ENCODE results near the gene CRIM1.

CRIM1 gene

DNA sequence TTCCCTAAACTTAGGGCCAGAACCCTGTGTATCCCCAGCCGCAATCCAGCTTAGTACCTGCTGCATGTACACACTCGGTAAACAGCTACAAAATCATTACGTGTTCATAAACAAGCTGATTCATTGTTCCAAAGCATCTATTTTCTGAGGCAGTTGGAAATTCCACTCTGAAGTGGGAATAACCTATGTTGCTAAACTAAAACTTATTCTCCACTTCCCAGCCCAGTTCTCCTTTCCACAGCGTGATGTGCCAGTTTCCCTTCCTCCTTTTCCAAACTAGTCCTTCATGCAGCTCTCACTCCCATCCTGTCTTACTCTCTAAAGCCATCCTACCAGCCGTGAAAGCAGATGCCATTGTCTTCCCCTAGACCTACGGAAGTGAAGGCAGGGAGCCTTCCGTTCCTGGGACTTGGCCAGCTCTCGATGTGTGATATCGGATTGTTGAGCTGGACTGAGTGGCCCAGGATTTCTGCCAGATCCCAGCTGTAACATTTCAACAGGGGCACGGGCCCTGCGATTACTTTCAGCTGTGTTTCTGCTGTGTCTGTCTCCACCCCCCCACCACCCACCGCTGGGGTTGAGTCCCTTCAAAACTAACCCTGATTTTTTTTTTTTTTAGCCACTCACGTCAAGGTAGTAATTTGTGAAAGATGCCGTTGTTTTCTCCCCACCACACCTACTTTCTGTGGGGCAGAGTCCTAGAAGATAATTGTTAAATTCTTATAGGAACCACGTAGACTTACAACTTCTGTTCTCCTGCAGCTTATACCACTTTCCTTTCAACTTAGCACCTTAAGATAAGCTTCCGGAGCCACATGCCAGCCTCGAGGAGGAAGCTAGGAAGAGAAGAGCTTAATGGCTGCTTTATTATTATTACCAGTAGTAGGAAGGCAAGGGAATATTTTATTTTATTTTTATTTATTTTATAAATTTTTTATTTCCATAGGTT lies 100.9 kb downstream of the CRIM1 start:
- Histone ChIP-seq H3K27me3 (ENCODE audit: control insufficient read depth, insufficient read depth, low read length) (no peaks in the 10 kb centered on the region), H3K4me3 (ENCODE audit: low read depth, low read length) (no peak overlapping the region), H3K9me3 (ENCODE audit: control insufficient read depth, insufficient read depth, low read length) (no peaks in the 10 kb centered on the region), H3K27ac (ENCODE audit: low read depth, low read length) (no peak overlapping the region), H3K36me3 (ENCODE audit: control insufficient read depth, insufficient read depth, low read length) (peaks cover 3% of the 10 kb centered on the region; the same call in 1 of the 2 replicates), H3K4me1 (ENCODE audit: control insufficient read depth, insufficient read depth, low read length) (peaks cover 80% of the 10 kb centered on the region), H3K9ac (ENCODE audit: low read depth, low read length) (no peak overlapping the region)

- Histone ChIP-seq H3K9me3 (ENCODE audit: control insufficient read depth, insufficient read depth, low read length) (no peaks in the 10 kb centered on the region), H3K27ac (ENCODE audit: low read depth, low read length) (peak overlapping the region; percentile 96), H3K4me1 (ENCODE audit: control insufficient read depth, insufficient read depth, low read length) (peaks cover 87% of the 10 kb centered on the region), H3K4me3 (ENCODE audit: low read depth, low read length) (no peak overlapping the region), H3K36me3 (ENCODE audit: control insufficient read depth, insufficient read depth, low read length) (peaks cover 5% of the 10 kb centered on the region; the same call in 1 of the 2 replicates), H3K9ac (ENCODE audit: low read depth, low read length) (no peak overlapping the region), H3K27me3 (ENCODE audit: control insufficient read depth, insufficient read depth, low read length) (no peaks in the 10 kb centered on the region)
These were observed 102.5 kb downstream of the CRIM1 start for GRCh38 chr2:36458106-36458505.

DNA sequence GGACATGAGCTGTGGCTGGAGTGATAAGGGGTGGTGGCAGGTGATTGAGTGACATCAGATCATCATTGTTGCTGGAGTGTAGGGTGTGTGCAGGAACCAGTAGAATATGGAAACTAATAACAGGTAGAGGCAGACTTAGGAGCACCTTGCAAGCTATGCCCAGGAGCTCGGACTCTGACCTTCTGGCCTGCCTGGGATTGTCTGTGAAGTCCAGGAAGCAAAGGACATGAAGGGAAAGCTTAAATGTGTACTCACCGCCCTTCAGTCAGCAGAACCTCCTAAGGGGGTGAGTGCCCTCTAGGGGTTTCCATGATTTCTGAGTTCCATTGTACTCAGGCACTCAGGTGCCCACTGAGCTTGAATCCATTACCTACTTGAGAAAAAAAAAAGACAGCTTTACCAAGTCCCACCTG lies 104.2 kb downstream of the CRIM1 start:
- H3K9me3 ChIP-seq (ENCODE audit: control insufficient read depth, insufficient read depth, low read length) = no peaks in the 10 kb centered on the region
- no peak overlapping the region for H3K4me3 ChIP-seq (ENCODE audit: low read depth, low read length)
- H3K4me1 ChIP-seq (ENCODE audit: control insufficient read depth, insufficient read depth, low read length) = peaks cover 83% of the 10 kb centered on the region
- H3K9ac ChIP-seq (ENCODE audit: low read depth, low read length) = no peak overlapping the region; the same call in 1 of the 2 replicates
- no peaks in the 10 kb centered on the region for H3K27me3 ChIP-seq (ENCODE audit: control insufficient read depth, insufficient read depth, low read length)
- peaks cover 8% of the 10 kb centered on the region for H3K36me3 ChIP-seq (ENCODE audit: control insufficient read depth, insufficient read depth, low read length)
- H3K27ac ChIP-seq (ENCODE audit: low read depth, low read length) = peak overlapping the region; percentile 96

DNA sequence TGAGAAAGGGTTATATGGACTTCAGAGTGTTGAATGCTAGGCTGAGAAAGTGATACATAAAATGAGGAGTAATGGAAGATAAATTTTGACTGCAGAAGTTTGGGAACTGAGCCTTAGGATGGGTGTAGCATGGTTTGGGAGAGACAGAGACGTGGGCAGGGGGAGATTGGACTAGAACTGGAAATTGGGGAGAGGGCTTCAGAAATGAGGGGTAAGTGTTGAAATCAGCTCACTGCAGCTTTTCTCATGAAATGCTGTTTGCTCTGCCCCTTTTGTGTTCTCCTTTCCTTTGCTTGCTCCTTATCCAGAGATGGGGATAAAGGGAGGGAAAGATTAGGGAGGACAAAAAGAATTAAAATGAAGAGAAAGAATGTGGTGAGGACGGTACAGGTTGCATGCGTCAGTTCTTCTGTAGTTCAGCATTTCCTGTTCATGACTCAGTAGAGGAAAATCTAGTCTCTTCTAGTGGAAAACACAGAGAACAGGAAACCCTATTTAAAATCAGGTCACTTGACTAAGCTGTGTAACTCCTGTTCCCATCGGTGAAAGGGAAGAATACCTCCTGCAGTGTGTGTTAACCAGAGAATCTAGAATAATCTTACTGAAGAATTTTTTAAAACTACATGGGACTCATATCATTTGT lies 105.6 kb downstream of the CRIM1 start:
- H3K27me3 ChIP-seq (ENCODE audit: control insufficient read depth, insufficient read depth, low read length) = no peaks in the 10 kb centered on the region
- peaks cover 73% of the 10 kb centered on the region for H3K4me1 ChIP-seq (ENCODE audit: control insufficient read depth, insufficient read depth, low read length)
- H3K27ac ChIP-seq (ENCODE audit: low read depth, low read length) = peak overlapping the region; percentile 96
- peaks cover 17% of the 10 kb centered on the region for H3K36me3 ChIP-seq (ENCODE audit: control insufficient read depth, insufficient read depth, low read length)
- peak overlapping the region; percentile 70 for H3K9ac ChIP-seq (ENCODE audit: low read depth, low read length)
- no peaks in the 10 kb centered on the region for H3K9me3 ChIP-seq (ENCODE audit: control insufficient read depth, insufficient read depth, low read length)
- H3K4me3 ChIP-seq (ENCODE audit: low read depth, low read length) = peak overlapping the region; percentile 36; the same call in 1 of the 2 replicates

GRCh38 chr2:36462311-36462935 lies 106.8 kb downstream of the CRIM1 start:
- peak overlapping the region; percentile 96 for H3K27ac ChIP-seq (ENCODE audit: low read depth, low read length)
- peaks cover 63% of the 10 kb centered on the region for H3K4me1 ChIP-seq (ENCODE audit: control insufficient read depth, insufficient read depth, low read length)
- H3K9ac ChIP-seq (ENCODE audit: low read depth, low read length) = peak overlapping the region; percentile 38; the same call in 1 of the 2 replicates
- H3K9me3 ChIP-seq (ENCODE audit: control insufficient read depth, insufficient read depth, low read length) = no peaks in the 10 kb centered on the region
- no peak overlapping the region; the same call in 1 of the 2 replicates for H3K4me3 ChIP-seq (ENCODE audit: low read depth, low read length)
- H3K27me3 ChIP-seq (ENCODE audit: control insufficient read depth, insufficient read depth, low read length) = no peaks in the 10 kb centered on the region
- peaks cover 28% of the 10 kb centered on the region for H3K36me3 ChIP-seq (ENCODE audit: control insufficient read depth, insufficient read depth, low read length)

DNA sequence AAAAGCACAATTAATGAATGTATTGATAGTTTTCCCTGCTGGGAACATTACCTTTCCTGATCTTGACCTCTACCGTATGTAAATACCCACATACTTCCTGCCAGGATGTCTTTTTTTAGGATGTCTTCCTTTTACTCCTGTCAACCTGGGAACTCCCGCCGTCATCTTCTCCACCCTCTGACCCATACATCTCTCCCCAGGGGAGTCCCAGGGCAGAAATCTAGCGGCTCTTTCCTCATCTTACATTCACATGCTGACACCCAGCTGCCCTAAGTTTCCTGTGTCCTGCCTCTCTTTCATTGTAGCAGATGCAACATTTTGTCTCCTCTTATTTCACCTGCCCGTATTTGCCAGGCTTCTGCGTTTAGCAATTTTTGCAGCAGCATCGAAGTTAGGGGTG lies 107.8 kb downstream of the CRIM1 start:
- peaks cover 53% of the 10 kb centered on the region for H3K4me1 ChIP-seq (ENCODE audit: control insufficient read depth, insufficient read depth, low read length)

DNA sequence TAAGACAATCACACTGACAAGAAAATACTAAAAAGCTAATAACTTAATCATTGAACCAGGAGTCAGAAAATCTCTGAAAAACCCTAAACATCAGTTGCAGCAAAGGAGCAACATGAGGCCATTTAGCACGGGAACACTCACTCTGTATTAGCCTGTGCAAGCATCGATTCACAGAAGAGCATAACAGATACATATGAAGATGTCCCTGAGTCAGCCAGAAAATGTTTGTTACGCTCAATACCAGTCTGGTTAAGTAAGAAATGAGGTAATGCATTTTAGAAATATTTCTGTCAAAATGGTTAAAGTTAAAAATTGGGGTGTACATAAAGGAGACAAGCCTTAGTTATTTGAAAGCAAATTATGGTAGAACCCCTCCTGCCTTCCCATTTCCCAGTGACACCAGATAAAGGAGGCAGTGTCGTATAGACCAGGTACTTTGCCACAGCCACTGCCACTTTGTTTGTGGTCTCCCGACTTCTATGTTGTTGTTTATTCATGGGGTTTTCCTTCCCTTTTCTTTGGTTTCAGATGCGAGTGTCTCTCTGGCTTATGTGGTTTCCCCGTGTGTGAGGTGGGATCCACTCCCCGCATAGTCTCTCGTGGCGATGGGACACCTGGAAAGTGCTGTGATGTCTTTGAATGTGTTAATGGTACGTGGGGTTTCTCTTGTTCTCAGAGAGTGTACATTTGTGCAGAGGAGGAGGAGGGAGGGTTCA lies 108.6 kb downstream of the CRIM1 start:
- Histone ChIP-seq H3K4me3 (ENCODE audit: low read depth, low read length) (no peak overlapping the region), H3K9ac (ENCODE audit: low read depth, low read length) (no peak overlapping the region), H3K36me3 (ENCODE audit: control insufficient read depth, insufficient read depth, low read length) (peaks cover 35% of the 10 kb centered on the region), H3K9me3 (ENCODE audit: control insufficient read depth, insufficient read depth, low read length) (no peaks in the 10 kb centered on the region), H3K27me3 (ENCODE audit: control insufficient read depth, insufficient read depth, low read length) (no peaks in the 10 kb centered on the region), H3K4me1 (ENCODE audit: control insufficient read depth, insufficient read depth, low read length) (peaks cover 49% of the 10 kb centered on the region), H3K27ac (ENCODE audit: low read depth, low read length) (no peak overlapping the region)

More for the DNA sequence above, 107.8 kb downstream of the CRIM1 start:
- Histone ChIP-seq H3K4me3 (ENCODE audit: low read depth, low read length) (no peak overlapping the region), H3K27me3 (ENCODE audit: control insufficient read depth, insufficient read depth, low read length) (no peaks in the 10 kb centered on the region), H3K9ac (ENCODE audit: low read depth, low read length) (no peak overlapping the region), H3K9me3 (ENCODE audit: control insufficient read depth, insufficient read depth, low read length) (no peaks in the 10 kb centered on the region), H3K36me3 (ENCODE audit: control insufficient read depth, insufficient read depth, low read length) (peaks cover 32% of the 10 kb centered on the region), H3K27ac (ENCODE audit: low read depth, low read length) (no peak overlapping the region)

DNA sequence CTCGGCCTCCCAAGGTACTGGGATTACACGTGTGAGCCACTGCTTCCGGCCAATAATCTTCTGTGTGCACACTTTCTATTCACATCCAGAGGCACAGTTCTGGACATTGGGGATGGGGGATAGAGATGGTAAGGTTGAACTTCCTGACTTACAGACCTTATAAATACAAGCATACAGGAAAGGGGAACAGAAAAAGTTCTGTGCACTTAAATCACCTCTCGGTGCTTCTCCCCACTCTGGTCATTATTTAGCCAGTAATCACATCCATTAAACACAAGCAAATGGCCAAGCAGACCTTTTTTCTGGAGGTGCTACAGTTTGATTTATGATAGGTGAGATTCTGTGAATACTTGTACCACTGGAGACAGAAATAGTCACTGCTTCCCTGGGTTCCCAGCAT lies 110.6 kb downstream of the CRIM1 start:
- Histone ChIP-seq H3K27ac (ENCODE audit: low read depth, low read length) (no peak overlapping the region), H3K4me1 (ENCODE audit: control insufficient read depth, insufficient read depth, low read length) (peaks cover 40% of the 10 kb centered on the region), H3K9ac (ENCODE audit: low read depth, low read length) (no peak overlapping the region), H3K9me3 (ENCODE audit: control insufficient read depth, insufficient read depth, low read length) (no peaks in the 10 kb centered on the region), H3K4me3 (ENCODE audit: low read depth, low read length) (no peak overlapping the region), H3K27me3 (ENCODE audit: control insufficient read depth, insufficient read depth, low read length) (no peaks in the 10 kb centered on the region), H3K36me3 (ENCODE audit: control insufficient read depth, insufficient read depth, low read length) (peaks cover 39% of the 10 kb centered on the region)

DNA sequence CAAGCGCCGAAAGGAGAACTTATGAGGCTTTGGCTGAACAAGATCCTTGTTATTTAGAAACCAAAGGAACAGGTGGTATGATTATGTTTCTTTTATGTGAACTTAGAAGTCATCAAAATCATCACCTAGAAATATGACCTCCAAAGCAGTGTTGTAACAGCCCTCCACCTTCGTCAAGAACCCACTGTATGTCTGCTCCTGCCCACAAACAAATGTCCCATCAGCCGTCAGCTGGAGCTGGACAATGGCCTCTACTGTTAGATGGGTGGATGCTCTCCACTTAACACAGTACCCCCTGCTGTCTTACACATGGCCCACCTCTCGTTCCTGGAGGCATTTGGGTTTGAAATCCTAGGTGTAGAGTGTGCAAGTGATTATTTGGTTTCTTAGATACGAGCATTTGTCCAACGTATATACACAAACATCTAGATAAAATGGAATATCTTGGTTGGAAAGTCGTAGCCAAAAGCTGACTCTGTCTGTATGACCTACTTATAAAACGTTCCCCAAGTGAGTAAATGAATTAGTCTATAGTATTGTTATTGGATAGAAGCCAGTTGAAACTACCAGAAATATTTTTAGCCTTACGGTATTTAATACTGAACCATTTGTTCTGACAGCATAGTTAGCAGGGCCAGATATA lies 113.0 kb downstream of the CRIM1 start:
- Histone ChIP-seq H3K27me3 (ENCODE audit: control insufficient read depth, insufficient read depth, low read length) (no peaks in the 10 kb centered on the region), H3K4me1 (ENCODE audit: control insufficient read depth, insufficient read depth, low read length) (peaks cover 16% of the 10 kb centered on the region), H3K4me3 (ENCODE audit: low read depth, low read length) (no peak overlapping the region), H3K9ac (ENCODE audit: low read depth, low read length) (no peak overlapping the region), H3K36me3 (ENCODE audit: control insufficient read depth, insufficient read depth, low read length) (peaks cover 54% of the 10 kb centered on the region), H3K9me3 (ENCODE audit: control insufficient read depth, insufficient read depth, low read length) (no peaks in the 10 kb centered on the region), H3K27ac (ENCODE audit: low read depth, low read length) (no peak overlapping the region)

- no peak overlapping the region for H3K4me3 ChIP-seq (ENCODE audit: low read depth, low read length)
- H3K9ac ChIP-seq (ENCODE audit: low read depth, low read length) = no peak overlapping the region
- 0 out of 2 replicates have a peak, but pooled peaks cover under 1% of the 10 kb centered on the region for H3K9me3 ChIP-seq (ENCODE audit: control insufficient read depth, insufficient read depth, low read length)
- H3K27me3 ChIP-seq (ENCODE audit: control insufficient read depth, insufficient read depth, low read length) = no peaks in the 10 kb centered on the region
- H3K4me1 ChIP-seq (ENCODE audit: control insufficient read depth, insufficient read depth, low read length) = peaks cover 13% of the 10 kb centered on the region
- peaks cover 54% of the 10 kb centered on the region for H3K36me3 ChIP-seq (ENCODE audit: control insufficient read depth, insufficient read depth, low read length)
- H3K27ac ChIP-seq (ENCODE audit: low read depth, low read length) = no peak overlapping the region
These were observed 113.5 kb downstream of the CRIM1 start for GRCh38 chr2:36469106-36469477.

All from HUES48 (cell line).